ENCODE measurements around the gene PRDM16.

PRDM16 gene

GRCh38 chr1:3292868-3293562 is 224.0 kb downstream of the PRDM16 start:
- no peak for DNase-seq

- no peak for DNase-seq
These were observed 224.6 kb downstream of the PRDM16 start for GRCh38 chr1:3293563-3294080.

- no peak for DNase-seq
These were observed 225.4 kb downstream of the PRDM16 start for GRCh38 chr1:3294450-3294849.

GRCh38 chr1:3295846-3296245 is 226.8 kb downstream of the PRDM16 start:
- no peak for DNase-seq

- DNase-seq: no peak
These were observed 227.3 kb downstream of the PRDM16 start for GRCh38 chr1:3296326-3296725.

GRCh38 chr1:3296826-3297225 is 227.8 kb downstream of the PRDM16 start:
- no peak for DNase-seq

GRCh38 chr1:3297756-3298155 is 228.8 kb downstream of the PRDM16 start:
- DNase-seq: no peak

GRCh38 chr1:3298197-3298596 is 229.2 kb downstream of the PRDM16 start:
- no peak for DNase-seq

GRCh38 chr1:3304246-3304645 is 235.2 kb downstream of the PRDM16 start:
- no peak for DNase-seq

GRCh38 chr1:3304692-3305091 is 235.7 kb downstream of the PRDM16 start:
- DNase-seq: no peak

- no peak for DNase-seq
These were observed 236.2 kb downstream of the PRDM16 start for GRCh38 chr1:3305156-3305555.

- no peak for DNase-seq
These were observed 237.7 kb downstream of the PRDM16 start for GRCh38 chr1:3306583-3307291.

- DNase-seq: no peak
These were observed 238.4 kb downstream of the PRDM16 start for GRCh38 chr1:3307359-3307758.

GRCh38 chr1:3308053-3308452 is 239.1 kb downstream of the PRDM16 start:
- no peak for DNase-seq

- DNase-seq: no peak
These were observed 241.9 kb downstream of the PRDM16 start for GRCh38 chr1:3310718-3311400.

GRCh38 chr1:3311711-3312110 is 242.7 kb downstream of the PRDM16 start:
- no peak for DNase-seq

- DNase-seq: no peak
These were observed 243.4 kb downstream of the PRDM16 start for GRCh38 chr1:3312310-3312897.

- no peak for DNase-seq
These were observed 244.0 kb downstream of the PRDM16 start for GRCh38 chr1:3312898-3313575.

GRCh38 chr1:3313576-3313950 is 244.6 kb downstream of the PRDM16 start:
- peak in 1 of 2 experiments; percentile 26 for DNase-seq

GRCh38 chr1:3314491-3315381 is 245.7 kb downstream of the PRDM16 start:
- DNase-seq: no peak
